Measurements from ENCODE around the gene ARX.

Gene ARX

GRCh38 chrX:25015486-25016360, at the start of gene ARX:
TSS of gene ARX (minus strand) at chrX:25015965. CDS start at chrX:25015737, 228 bp downstream.
- DNase-seq, result no peak

DNA sequence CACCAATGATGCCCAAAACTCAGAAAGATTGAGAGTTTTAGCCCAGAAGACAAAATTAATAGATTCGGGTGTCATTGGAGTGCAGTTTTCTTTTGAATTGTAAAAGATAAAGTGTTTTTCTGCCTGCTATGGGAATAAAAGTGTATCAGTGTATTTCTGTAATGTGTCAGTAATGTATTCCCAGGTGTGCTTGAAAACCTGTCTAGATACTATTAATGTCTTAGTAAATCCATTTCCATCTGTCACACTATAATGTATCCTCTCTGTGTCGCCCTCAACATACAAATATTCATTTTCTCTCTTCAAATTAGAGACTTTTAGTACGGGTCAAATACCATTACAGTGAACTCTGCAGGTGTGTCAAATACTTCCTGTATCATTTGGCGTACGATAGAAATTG, 43.5 kb upstream of the ARX start:
- no peak for DNase-seq

DNA sequence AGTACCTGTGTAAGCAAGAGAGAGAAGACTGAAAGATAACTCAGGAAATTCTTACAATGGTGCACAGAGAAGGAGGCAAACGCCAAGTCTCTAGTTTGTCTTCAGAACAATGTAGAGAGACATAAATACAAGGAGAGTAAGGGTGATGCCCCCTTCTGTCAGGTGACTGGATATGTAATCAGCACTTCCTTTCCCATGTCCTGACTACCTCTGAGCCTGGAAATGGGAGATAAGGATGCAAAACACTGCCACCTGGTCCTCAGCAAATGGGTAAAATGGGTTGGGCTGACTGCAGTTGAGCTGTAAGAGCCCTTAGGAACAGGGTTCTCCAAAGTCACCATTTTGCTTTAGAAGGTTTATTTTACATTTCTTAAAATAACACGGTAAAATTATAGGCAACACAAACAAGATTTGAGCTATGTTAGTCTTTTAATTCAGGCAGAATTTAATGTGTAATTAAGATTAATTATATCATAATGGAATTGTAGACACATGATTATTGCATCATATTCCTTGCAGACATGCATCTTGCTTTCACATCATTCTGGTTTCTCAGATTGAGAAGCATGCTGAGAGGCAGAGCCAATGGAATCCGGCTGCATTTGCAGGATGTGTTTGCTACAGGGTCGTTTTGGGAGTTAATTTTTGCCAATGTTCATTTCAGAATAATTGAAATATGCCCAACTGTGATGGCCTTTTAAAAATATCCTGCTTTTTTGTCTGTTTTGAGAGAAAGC, 37.2 kb upstream of the ARX start:
- DNase-seq, result no peak

DNA sequence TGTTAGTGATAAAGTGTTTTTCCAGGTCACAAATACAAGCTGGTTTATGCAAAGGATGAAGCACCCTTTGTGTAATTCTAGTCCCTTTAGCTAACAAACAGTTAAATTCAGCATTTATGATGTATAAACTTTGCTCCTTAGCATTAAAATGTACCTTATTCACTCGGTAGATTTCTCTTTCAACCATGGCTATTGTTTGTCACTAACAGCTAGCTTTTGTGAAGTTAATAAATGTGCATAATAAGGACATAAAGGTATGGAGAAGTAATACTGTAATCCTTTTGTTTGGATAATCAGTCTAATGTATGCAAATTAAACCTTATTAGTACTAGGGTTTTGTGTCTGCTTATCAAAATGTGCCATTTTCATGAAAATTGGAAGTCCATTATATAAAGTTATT, 34.2 kb upstream of the ARX start:
- DNase-seq, result no peak

DNA sequence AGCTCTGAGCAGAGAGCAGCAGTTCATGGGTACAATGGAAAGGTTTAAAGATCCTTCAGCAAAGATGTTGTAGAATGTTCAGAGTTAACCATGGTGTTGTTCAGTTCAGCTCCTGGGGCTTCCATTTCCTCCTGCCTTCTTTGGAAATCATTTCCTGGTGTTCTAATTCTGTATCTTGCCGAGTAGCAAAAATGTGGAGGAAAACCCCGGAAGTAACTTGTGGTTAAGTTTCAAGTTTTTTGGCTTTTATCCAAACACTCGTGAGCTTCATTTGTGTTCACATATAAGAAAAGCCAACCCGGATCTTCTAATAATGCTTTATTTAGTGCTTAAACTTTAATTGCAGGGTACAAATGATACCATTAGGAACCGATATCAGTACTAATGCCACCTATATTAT, 33.6 kb upstream of the ARX start:
- DNase-seq, result no peak

GRCh38 chrX:25048178-25048577, 32.4 kb upstream of the ARX start:
- DNase-seq, result no peak

DNA sequence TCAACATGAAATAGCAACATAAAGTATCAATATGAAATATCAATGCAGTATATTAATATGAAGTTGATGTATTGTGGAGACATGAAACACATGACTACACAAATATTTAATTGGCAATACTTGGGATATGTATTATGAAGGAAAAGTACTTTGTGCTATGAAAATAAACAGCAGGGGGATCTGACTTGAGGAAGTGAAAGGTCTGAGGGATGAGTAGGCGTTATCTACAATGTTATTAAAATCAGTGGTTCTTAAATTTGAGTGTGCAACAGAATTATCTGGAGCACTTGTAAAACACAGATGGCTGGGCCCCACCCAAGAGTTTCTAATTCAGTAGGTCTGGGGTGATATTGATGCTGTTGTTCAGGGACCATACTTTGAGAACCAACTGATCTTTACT, 27.4 kb upstream of the ARX start:
- DNase-seq, result no peak

DNA sequence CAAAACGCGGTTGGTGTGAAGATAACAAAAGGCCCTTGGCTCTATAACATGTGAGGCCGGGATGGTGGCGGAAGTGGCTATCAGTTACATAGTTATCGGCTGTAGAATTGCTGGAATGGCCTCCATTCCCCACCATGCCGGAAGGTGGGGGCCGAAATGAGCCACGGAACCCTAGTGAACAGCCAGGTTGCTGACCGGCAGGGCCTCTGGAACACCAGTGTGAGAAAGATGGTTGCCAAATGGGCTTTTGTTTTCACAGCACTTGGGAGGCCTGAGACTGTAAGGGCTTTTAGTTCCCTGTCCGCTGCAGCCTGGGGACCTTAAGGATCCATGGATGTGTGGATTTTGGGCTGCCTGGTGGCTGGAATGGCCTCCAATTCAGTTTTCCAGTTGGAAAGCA, 23.3 kb upstream of the ARX start:
- DNase-seq, result no peak

- DNase-seq, result no peak
Measured at GRCh38 chrX:25034889-25035288, 19.1 kb upstream of the ARX start.

- DNase-seq, result no peak
Measured at GRCh38 chrX:25029288-25029825, 13.6 kb upstream of the ARX start.

GRCh38 chrX:25028726-25029125, 13.0 kb upstream of the ARX start:
- DNase-seq, result no peak

DNA sequence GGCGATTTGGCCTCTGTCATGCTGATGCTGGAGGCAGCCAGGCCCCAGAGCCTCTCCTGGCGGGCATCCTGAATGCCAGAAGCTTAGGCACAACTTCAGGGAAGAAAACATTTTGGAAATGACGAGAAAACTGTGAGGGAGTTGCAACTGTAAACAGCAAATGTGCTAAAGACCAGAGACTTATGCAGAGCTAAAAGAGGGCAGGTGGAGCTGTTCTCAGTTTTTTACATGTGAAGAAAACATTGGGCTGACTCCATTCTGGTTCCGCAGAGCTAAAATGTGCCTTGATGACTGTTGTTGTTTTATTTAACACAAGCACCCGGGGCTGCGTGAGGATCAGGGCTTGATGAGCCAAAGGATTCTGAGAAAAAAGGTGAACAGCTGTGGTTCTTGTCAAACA, 10.8 kb upstream of the ARX start:
- no peak for DNase-seq

DNA sequence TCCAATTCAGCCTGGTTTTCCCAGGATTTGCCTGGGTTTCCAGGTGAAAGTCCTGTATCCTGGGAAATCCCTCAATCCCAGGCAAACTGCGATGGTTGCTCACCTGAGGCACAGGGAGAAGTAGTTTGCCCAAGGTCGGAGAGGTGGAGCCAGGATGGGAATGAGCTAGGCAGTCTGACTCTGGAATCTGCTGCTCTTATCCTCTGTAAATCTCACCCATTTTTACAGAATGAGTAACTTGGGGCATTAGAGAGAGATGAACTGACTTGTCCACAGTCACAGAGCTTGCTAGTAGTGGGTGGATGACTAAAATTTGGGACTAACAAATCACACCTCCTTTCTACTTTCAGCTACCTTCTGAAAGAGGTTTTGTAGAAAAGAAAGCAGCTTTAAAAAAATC, 9.8 kb upstream of the ARX start:
- DNase-seq, result no peak

- no peak for DNase-seq
Measured at GRCh38 chrX:25023908-25024307, 8.1 kb upstream of the ARX start.

DNA sequence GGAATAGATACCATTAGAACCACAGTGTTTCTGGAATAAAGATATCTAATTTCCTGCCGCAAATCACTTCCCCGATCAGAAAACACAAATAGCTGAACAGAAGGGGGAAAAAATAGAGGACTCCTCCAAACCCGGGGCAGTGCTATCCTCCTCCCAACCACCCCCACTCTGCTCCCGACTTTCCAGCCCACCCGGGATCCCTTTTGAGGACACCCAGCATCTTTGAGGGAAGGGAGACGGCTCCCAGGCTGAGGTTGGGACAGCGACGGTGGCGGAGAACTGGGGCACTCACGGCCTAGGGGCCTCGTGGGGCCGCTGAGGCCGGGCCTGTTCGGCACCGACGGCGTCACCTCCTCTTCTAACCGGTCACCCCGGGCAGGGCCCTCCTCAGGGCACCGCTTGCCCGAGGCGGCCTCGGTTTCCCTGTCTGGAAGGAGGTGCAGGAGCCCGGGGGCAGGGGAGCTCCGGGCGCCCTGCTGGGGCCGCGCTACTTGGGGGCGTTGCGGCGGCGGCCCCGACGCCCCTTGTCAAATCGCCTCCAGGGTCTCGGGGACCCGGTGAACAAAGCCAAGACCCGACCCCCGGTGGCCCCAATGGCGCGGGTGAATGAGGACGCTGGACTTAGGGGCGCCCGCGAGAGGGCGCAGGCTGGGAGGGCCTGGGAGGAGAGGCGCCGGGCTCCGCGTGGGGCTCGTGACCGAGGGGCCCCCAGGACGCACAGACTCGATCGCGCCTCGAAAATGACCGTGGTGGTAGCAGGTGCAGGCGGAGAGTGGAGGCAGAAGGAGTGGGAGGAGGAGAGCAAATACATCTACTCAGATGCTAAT, 6.9 kb upstream of the ARX start:
- DNase-seq, result no peak

DNA sequence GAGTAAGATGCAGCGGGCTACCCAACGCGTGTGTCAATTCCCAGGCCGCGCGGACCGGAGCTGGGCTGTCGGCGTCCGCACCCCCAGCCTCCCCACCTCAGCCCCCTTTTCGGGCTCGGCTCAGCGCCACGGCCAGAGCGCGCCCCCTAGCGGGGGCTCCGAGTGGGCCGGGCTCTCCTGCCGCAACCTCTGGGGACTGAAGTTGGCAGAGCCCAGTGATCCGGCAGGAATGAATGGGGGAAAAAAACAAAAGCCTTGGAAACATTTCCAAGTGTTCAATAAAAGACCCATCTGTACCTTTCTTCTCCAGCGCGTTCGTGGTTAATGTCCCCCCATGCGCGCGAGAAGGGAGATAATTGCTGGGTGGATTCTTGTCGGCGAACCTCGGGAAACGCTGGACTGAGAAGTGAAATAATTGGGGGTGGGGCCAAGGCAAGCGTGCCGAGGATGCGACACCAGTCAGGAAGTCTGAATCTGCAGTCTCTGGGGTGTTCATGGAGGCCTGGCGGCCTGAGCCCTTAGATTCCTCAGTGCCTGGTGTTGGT, 5.2 kb upstream of the ARX start:
- DNase-seq, result no peak

GRCh38 chrX:25020391-25020904, 4.7 kb upstream of the ARX start:
- no peak for DNase-seq

- no peak for DNase-seq
Measured at GRCh38 chrX:25019707-25020390, 4.1 kb upstream of the ARX start.

DNA sequence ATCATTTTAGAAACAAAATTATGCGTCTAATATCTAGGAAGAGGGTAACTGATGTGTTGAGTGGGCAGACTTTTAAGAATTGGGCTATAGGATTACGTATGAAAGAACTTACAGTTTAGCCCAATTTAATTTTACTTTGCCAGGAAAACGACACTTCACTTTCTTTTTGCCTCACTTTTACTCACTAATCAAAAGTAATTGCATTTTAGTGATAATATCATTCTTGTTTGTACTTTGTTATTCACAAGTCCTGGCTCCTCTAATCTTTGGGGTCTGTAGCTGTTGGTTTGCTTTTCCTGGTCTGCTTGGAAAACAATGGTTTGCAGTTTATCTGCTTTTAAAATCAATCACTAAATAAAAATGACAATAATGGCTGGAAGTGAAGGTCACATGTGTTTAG, 2.9 kb upstream of the ARX start:
- DNase-seq, result no peak

- DNase-seq, result no peak
Measured at GRCh38 chrX:25017667-25018247, 2.0 kb upstream of the ARX start.

- no peak for DNase-seq
Measured at GRCh38 chrX:25016938-25017598, 1.3 kb upstream of the ARX start.
